Stromal cell of bone marrow (primary cell): ENCODE results near the gene FBLN2.
"Not testable (repeated sequence)": the region's sequence is repeated elsewhere in the genome, so short reads cannot be mapped to it uniquely, and the experiment has no call there.

Experiments
- DNase-seq: peaks from one replicate; pipeline ENCODE4 v3.0.0-alpha.2; 2012; ENCODE audit warnings: low read depth

The FBLN2 gene

DNA sequence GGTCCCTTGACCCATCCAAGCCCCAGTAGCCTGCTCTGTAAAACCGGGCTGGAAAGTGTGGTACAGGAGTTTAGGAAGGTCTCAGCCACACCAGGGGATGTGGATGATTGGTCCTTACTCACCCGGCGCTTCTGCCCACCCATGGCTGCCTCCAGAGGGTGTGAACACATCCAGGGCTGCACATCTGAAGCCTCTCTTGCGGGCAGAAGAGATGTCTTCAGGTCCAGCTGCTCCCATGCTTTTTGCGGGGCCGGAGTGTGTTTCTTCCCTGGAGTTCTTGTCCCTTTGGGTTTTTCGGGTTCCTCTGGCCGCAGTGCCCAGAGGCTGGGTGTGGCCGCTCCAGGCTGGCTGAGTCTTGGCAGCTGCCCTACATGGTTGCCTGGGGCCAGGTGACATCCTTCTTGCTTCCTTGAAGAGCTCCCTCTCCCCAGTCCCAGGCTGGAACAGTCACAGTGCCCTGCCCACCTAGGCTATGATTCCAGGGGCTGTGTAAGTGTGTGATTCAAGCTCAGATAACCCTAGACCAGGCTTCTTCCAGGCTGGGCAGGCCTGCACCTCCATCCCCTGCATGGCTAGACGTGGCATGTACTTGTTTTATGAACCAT, 34.9 kb upstream of the FBLN2 start:
- DNase-seq = no peak

DNA sequence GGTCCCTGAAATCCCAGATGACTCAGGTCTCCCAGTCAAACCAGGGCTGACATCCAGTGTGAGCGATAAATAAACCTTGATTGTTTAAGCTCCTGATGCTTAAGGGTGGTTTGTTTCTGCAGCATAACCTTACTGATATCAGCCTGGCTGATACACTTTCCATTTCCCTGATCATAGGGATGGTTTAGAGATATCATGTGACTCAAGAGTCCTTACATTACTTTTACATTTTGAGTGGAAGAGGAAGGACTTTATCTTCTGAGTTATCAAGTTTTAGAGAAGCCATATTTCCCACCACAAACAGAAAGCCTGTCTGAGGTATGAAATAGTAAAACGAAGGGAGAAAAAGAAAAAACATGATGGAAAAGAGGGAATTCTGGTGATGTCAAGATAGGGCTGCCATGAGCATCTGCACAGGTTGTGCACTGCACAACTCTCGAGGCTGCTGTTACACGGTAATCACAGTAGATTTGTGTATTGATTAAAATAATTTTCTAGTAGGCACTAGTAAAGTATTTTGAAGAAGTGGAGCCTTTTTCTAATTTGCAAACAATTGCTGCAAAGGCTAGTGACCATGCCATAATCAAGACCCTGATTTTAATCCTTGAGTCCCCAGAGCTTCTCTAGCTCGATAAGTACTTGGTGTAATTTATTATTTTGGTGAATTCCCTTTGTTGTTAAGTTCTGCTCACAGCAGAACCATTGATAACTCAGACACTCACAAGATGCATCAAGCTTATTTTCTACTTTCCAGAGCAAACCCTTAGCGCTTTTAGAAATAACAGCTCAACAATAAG, 34.1 kb upstream of the FBLN2 start:
- DNase-seq = no peak

- DNase-seq = no peak
Measured at GRCh38 chr3:13515786-13516759, 32.9 kb upstream of the FBLN2 start.

GRCh38 chr3:13516760-13517135, 32.2 kb upstream of the FBLN2 start:
- no peak for DNase-seq

DNA sequence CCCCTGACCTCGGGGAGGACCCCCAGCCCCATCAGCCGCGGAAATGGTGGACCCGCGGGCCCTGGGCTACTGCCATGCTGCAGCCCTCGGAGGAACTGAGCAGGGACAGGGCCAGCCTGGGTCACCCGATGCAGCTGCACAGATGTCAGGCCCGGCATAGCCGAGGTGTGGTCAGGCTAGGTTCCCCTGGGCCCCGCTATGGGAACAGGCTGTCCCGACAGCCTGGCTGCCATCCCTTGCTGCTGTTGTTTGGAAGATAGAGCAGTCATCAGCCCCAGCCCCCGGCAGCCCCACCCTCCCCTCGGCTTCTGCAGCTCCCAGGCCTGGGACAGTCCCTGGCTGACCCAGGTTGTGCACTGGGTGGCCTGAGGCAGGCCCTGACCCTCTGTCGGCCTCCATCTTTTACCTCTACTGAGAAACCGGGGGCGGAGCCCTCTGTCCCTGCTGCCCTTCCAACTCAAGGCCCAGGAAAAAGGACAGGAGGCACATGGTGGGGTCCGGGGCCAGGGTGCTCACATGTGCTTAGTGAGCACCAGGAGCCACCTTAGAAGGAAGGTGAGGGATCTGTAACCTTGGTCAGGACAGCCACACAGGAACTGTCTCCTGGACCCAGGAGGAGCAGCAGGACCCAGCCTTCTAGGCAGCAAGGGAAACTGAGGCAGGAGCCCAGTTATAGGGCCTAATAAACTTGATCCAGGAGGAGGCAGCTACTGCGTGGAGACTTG, 31.5 kb upstream of the FBLN2 start:
- no peak for DNase-seq

GRCh38 chr3:13518516-13518953, 30.4 kb upstream of the FBLN2 start:
- DNase-seq = no peak

DNA sequence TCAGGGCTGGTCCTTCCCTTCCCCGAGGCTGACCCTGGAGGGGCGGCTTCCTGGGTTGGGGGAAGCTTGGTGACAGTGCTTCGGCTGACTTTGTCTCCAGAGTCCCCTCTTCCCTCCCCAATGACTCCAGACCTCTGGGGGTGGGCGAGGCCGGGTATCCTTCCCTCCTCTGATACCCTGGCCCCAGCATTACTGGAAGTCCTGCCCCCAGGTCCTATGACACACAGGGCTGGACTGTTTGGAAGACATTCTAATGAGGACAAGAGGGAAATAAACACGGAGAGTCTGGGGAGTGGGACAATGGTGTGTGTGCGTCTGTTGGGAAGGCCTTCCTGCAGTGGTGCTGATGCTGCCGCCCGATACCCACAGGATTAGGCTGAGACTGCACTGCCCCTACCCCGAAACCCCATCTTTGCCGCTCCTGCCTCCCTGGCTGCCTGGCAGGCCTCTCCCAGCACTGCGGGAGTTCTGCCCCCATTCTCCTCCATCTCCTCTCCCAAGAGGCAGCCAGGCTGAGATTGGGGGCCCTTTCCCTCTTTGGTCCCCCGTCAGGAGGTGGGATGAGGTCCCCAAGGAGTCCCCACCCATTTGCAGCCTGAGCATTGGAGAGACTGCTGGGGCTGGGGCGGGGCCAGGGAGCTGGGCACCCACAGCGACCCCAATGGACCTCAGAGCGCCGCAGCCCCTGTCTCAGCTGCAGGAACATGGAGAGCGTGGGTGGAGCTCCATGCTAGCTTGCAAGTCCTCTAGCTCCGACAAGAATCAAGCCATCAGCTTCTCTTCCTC, 29.7 kb upstream of the FBLN2 start:
- DNase-seq = no peak

- no peak for DNase-seq
Measured at GRCh38 chr3:13520326-13520880, 28.5 kb upstream of the FBLN2 start.

DNA sequence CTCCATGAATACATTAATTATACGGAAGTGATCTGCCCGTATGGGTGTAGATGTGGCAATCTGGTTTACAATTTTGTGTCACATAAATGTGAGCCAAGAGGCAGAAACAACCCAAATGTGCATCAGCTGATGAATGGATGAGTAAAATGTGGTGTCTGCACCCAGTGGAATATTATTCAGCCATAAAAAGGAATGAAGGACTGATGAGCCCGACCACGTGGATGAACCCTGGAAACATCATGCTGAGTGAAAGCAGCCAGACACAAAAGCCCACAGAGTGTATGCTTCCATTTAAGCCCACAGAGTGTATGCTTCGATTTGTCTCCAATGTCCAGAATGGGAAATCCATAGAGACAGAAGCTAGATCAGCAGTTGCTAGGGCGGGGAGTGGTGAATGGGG, 27.6 kb upstream of the FBLN2 start:
- DNase-seq = no peak

- not testable (repeated sequence) for DNase-seq
Measured at GRCh38 chr3:13521749-13522148, 27.2 kb upstream of the FBLN2 start.

DNA sequence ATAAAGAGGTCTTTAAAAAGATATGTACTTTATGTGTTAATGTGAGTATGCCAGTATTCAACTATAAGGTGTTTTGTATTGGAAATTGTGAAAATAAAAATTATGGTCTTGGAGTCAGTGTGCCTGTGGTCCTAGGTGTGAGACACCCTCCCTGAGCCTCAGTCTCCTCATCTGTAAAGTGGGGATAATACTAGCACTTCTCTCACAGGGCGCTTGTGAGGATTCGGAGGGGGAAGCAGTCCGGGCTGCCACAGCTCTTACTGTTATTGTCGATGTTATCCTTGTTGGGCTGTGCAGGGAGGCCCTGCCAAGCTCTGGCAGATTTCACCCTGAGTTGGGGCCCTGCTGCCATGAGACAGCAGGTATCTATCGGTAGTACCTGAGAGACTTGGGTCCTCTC, 26.7 kb upstream of the FBLN2 start:
- DNase-seq = no peak

- DNase-seq = peak; percentile 49
Measured at GRCh38 chr3:13524979-13525669, 23.8 kb upstream of the FBLN2 start.

- peak; percentile 18 for DNase-seq
Measured at GRCh38 chr3:13525827-13526625, 22.9 kb upstream of the FBLN2 start.

- DNase-seq = no peak
Measured at GRCh38 chr3:13526626-13526949, 22.3 kb upstream of the FBLN2 start.

- DNase-seq = no peak
Measured at GRCh38 chr3:13528217-13528867, 20.6 kb upstream of the FBLN2 start.

GRCh38 chr3:13529196-13530112, 19.5 kb upstream of the FBLN2 start:
- no peak for DNase-seq

DNA sequence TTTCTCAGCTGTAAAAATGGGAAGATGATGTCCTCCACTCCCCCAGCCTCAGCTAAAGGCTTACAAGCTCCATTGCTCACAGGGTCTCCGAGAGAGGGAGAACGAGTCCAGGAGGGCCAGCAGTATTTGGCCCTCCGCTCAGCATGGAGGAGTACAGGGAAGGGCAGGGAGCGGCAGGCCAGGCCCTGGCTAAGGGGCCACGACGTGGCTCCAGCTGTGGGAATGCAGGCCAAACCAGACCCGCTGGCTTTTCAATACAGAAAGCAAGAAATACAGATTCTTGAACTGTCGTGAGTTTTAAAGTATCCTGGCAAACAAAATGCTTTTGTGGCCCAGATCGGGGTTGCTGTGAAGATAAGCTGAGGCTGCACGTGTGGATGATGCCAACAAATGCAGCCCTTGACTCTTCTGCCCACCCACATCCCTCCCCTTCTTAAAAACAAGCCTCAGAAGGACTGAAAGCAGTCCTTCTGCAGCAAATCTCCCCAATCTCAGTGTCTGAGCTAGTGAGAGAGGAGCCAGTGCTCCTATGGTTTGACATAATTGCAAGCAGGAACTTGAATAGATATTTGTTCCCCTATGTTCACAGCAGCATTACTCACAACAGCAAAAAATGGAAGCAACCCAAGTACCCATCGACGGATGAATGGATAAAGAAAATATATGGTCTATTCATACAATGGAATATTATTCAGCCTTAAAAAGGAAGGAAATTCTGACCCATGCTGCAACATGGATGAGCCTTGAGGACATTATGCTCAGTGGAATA, 18.5 kb upstream of the FBLN2 start:
- no peak for DNase-seq
